MG63 (cell line): ENCODE data around the gene C1orf35. TPM values are rescaled to one million over a fixed set of nuclear protein-coding genes. Genes with fewer than 3 reads are reported as not detected.

ENCODE experiments used
- DNase-seq: peaks from one replicate; pipeline ENCODE4 v3.0.0-alpha.2; 2020
- H3K27me3 ChIP-seq: fragments of 250-450 bp; sonication (Bioruptor Pico); 2 replicates; pipeline ENCODE4 v1.5.1; 2020; ENCODE audit warnings: mild to moderate bottlenecking, moderate library complexity
- H3K36me3 ChIP-seq: fragments of 250-450 bp; sonication (Bioruptor Pico); 2 replicates; pipeline ENCODE4 v1.5.1; 2020; ENCODE audit warnings: mild to moderate bottlenecking, moderate library complexity
- H3K4me3 ChIP-seq: fragments of 250-450 bp; sonication (Bioruptor Pico); 2 replicates; pipeline ENCODE4 v1.5.1; 2020; ENCODE audit warnings: mild to moderate bottlenecking, moderate library complexity
- H3K9me3 ChIP-seq: fragments of 250-450 bp; sonication (Bioruptor Pico); 2 replicates; pipeline ENCODE4 v1.5.1; 2020; ENCODE audit warnings: mild to moderate bottlenecking, moderate library complexity
- total RNA-seq: library from RNA; depleted of rRNA; stranded (reverse); fragments of >200 nt; shearing (Covaris generic); gene quantifications from 2 replicates; pipeline ENCODE4 v1.2.3, GENCODE V29; 2014; ENCODE audit warnings: low replicate concordance; rRNA removed

The C1orf35 gene
- 38.6 and 39.0 TPM in 2 replicates for total RNA-seq

DNA sequence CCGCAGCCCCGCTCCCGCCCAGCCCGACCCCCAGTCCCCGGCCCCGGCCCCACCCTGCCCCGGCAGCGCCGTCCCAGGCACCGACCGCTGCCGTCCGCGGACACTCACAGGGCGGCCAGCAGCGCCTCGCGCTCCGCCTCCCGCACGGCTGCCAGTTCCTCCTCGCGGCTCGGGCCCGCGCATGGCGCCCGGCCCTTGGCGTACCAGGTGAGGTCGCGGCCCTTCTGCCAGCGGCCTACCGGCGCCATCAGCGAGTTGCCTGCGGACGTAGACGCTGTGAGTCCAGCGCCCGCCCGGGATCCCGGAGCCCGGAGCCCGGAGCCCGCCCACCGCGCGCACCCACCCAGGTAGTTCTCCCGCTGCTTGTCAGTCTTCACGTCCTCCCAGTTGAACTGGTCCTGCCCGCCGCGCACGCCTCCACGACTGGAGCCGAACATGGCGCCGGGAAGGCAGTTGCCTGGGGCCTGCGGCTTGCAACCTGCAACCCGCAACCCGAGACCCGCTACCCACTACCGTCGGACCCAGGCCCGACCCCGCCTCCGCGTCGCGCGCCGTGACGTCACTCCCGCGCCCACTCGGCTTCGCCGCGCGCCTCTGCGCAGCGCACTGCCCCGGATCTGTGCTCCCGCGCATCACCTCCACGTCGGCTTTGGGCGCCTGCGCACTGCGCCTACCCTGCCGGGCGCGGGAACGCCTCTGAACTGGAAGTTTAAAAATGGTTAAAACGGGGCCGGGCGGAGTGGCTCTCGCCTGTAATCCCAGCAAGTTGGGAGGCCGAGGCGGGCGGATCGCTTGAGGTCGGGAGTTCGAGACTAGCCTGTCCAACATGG lies at the start of gene C1orf35:
Gene C1orf35 (minus strand): TSS at position 535 of the 830 bp plus-strand sequence. CDS start 98 bp downstream, at position 437.
- peaks cover 53% of the 10 kb centered on the region for H3K36me3 ChIP-seq
- H3K9me3 ChIP-seq: no peaks in the 10 kb centered on the region
- H3K4me3 ChIP-seq: peak within 1 kb of the TSS; percentile 78
- H3K27me3 ChIP-seq: no peaks in the 10 kb centered on the region
- peak; percentile 95 for DNase-seq

GRCh38 chr1:228152918-228153258 lies 49.8 kb upstream of the C1orf35 start:
- DNase-seq: no peak
- Histone ChIP-seq H3K9me3 (no peaks in the 10 kb centered on the region), H3K4me3 (no peak overlapping the region), H3K36me3 (peaks cover 22% of the 10 kb centered on the region), H3K27me3 (no peaks in the 10 kb centered on the region)

DNA sequence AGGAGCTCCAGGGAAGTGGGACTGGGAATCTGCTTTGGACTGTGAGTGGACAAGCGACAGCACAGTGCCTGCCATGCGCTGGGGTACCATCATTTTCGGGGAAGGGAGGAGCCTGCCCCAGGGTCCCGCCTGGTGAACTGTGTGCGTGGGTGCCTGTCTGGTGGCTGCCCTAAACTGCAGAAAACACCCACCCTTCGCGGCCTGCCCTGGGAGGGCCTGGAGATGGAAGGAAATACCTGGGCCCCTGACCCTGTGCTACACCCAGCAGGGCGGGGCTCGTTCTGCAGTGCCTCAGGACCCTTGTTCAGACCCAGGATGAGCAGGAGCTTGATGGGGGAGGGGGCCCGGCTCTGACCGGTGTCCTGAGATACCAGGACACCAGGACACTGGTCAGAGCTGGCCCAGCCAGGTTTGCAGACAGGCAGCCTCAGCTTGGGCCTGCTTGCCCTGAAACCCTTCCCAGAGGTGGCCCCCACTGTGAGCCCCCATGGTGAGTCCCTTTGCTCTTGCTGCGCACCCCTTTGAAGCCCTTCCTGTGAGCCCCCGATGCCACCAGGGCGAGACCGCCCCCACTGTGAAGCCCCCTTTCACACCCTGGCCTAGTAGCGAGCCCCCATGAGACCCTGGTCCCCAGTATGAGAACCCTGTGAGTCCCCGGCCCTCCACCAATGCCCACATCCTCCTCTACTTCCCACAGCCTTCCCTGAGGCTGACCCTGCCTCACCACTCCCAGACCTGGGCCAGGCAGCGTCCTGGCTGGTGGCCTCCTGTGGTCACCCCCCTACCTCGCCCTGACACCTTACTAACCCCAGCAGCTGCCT lies 49.2 kb upstream of the C1orf35 start:
- Histone ChIP-seq H3K27me3 (no peaks in the 10 kb centered on the region), H3K9me3 (no peaks in the 10 kb centered on the region), H3K36me3 (peaks cover 27% of the 10 kb centered on the region), H3K4me3 (no peak overlapping the region)
- no peak for DNase-seq

- H3K4me3 ChIP-seq: no peak overlapping the region
- H3K36me3 ChIP-seq: peaks cover 36% of the 10 kb centered on the region
- H3K9me3 ChIP-seq: no peaks in the 10 kb centered on the region
- no peak for DNase-seq
- H3K27me3 ChIP-seq: no peaks in the 10 kb centered on the region
Observed at GRCh38 chr1:228151180-228151925, 48.2 kb upstream of the C1orf35 start.

DNA sequence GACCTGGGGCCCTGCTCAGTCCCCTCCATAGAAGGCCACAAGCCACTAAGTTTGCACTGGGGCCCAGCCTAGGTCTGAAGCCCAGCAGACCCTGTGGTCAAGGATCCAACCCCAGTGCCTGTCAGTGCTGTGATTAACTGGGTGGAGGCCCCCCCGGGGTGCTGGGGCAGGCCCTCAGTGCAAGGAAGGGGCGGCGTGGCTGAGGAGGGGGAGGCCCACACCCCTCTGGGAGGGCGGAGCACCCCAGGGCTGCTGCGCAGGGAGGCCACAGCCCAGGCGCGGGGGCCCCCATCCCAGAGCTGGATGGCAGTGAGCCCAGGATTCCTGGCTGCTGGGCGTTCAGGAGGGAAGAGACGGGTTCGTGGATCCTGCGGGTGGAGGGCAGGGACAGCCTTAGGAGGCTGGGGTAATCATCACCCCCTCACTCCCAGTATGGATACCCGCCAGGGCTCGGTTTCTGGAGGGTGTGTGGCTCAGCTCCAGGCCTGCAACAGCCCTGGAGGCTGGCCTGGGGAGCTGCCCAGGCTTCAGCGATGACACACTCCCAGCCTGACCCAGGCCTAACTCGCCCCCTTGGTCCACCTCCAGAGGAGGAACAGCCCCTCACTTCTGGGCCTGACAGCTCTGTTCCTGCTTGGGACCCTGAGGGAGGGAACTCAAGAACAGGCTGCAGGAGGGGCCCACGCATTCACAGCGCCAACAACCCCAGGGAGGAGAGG lies 47.5 kb upstream of the C1orf35 start:
- Histone ChIP-seq H3K27me3 (no peaks in the 10 kb centered on the region), H3K36me3 (peaks cover 44% of the 10 kb centered on the region), H3K4me3 (no peak overlapping the region), H3K9me3 (no peaks in the 10 kb centered on the region)
- peak; percentile 89 for DNase-seq

- Histone ChIP-seq H3K27me3 (no peaks in the 10 kb centered on the region), H3K36me3 (peaks cover 47% of the 10 kb centered on the region), H3K9me3 (no peaks in the 10 kb centered on the region), H3K4me3 (no peak overlapping the region)
- DNase-seq: no peak
Observed at GRCh38 chr1:228150120-228150460, 47.0 kb upstream of the C1orf35 start.

DNA sequence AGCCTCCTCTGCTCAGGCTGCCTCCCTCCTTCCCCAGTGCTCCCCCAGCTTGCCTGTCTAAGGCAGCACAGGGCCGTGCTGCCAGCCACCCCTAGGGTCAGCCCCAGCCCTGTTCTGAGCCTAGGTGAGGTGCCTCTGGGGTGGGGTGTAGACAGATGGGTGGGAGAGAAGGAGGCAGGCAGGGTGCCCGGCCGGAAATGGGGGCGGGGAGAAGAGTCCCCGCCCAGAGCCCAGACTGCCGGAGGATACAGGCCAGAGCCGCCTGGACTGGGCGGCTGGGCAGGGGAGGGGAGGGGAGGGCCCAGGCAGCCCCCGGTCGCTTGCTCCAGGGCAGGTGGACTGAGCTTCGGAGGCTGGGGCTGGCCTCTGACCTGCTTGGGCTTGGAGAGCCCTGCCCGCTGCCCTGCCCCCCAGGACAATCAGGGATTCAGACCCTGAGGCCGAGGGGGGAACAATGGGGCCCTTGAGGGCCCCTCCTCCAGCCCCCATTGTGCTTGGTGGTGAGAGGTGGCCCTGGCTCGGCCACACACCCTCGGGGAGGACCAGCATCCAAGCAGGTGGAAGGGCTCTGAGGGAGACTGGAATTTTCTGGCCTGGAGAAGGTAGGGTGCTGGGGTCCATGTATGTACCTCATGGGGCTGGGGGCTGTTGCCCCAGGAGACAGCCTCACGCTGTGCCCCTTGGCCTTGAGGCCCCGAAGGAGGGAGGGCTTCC lies 46.4 kb upstream of the C1orf35 start, which contains the start of gene GJC2:
Gene GJC2 (plus strand): TSS at position 525 of the 714 bp plus-strand sequence. CDS start 7,829 bp downstream, outside the sequence.
- no peak for DNase-seq
- H3K36me3 ChIP-seq: peaks cover 50% of the 10 kb centered on the region
- H3K4me3 ChIP-seq: no peak within 1 kb of the TSS
- H3K27me3 ChIP-seq: no peaks in the 10 kb centered on the region
- H3K9me3 ChIP-seq: no peaks in the 10 kb centered on the region

DNA sequence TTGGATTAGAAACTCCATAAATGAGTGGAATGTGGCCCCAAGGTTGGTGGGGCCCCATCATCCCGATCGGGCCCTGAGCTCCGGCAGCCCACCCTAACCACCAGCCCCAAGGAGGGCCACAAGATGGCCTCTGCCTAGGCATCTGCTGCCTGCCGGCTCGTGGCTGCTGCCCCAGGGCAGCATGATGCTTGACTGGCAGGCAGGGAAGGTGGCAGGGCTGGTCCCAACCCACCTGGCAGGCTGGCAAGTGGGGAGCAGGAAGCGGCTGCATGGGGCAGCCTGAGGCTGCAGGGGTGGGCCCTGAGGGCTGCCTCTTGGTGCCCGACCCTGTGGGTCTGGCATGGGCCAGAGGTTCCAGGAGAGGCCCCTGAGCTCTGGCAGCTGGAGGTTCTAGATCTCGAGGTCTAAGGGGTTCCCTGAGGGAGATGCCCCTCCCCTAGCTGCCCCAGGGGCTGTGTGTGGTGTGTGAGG lies 45.8 kb upstream of the C1orf35 start:
- H3K36me3 ChIP-seq: peaks cover 55% of the 10 kb centered on the region
- DNase-seq: no peak
- no peaks in the 10 kb centered on the region for H3K9me3 ChIP-seq
- no peaks in the 10 kb centered on the region for H3K27me3 ChIP-seq
- H3K4me3 ChIP-seq: no peak overlapping the region

GRCh38 chr1:228148196-228148861 lies 45.2 kb upstream of the C1orf35 start:
- Histone ChIP-seq H3K36me3 (peaks cover 62% of the 10 kb centered on the region), H3K4me3 (no peak overlapping the region), H3K27me3 (no peaks in the 10 kb centered on the region), H3K9me3 (no peaks in the 10 kb centered on the region)
- no peak for DNase-seq

- Histone ChIP-seq H3K4me3 (no peak overlapping the region), H3K9me3 (no peaks in the 10 kb centered on the region), H3K27me3 (no peaks in the 10 kb centered on the region), H3K36me3 (peaks cover 67% of the 10 kb centered on the region)
- no peak for DNase-seq
Observed at GRCh38 chr1:228147768-228148167, 44.6 kb upstream of the C1orf35 start.

DNA sequence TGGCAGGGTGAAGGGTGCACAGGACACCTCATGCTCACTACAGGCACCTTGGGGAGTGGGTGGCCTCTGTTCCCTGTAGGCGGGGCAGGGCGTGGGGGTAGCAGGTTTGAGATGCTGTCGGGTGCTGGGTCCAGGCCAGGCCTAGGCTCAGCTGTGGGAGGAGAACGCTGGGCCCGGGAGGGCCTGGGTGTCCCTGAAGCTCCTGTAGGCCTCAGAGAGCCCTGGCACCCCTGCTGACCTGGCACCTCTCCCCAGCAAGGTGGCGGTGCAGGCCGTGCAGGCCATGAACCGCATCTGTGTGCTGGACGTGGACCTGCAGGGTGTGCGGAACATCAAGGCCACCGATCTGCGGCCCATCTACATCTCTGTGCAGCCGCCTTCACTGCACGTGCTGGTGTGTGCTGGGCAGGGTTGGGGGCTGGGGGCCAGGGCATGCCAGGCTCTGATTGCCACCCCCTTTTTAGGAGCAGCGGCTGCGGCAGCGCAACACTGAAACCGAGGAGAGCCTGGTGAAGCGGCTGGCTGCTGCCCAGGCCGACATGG lies 44.1 kb upstream of the C1orf35 start:
- H3K36me3 ChIP-seq: peaks cover 73% of the 10 kb centered on the region
- H3K4me3 ChIP-seq: no peak overlapping the region
- no peak for DNase-seq
- no peaks in the 10 kb centered on the region for H3K27me3 ChIP-seq
- H3K9me3 ChIP-seq: no peaks in the 10 kb centered on the region

DNA sequence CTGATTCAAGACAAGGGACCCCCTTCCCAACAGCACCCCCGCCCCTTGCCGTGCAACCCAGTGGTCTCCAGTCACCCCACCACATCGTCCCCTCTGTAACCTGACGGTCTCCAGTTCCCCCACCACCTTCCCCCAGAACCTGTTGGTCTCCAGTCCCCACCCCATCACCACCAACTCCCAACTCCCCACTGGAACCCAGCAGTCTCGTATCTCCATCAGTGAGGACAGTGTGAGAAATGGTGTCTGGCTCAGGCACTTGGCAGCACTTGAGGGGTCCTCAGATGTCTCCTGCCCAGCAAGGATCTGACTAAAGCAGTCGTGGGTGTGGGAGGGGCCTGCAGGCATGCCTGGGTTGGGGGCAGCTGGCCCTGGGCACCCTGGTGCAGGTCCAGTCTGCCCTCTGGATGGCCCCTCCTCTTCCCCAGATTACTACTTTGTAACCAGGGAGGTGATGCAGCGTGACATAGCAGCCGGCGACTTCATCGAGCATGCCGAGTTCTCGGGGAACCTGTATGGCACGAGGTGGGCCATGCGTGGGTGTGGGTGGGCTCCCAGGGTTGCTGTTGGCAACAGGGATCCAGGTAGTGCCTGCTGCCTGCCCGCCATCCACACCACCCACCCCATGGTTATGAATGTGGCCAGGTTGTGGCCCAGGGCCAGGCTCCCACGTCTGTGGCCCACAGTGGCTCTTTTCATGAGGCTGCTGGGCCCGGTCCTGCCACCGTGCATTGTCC lies 43.5 kb upstream of the C1orf35 start:
- H3K36me3 ChIP-seq: peaks cover 79% of the 10 kb centered on the region
- H3K27me3 ChIP-seq: no peaks in the 10 kb centered on the region
- H3K4me3 ChIP-seq: no peak overlapping the region
- no peak for DNase-seq
- no peaks in the 10 kb centered on the region for H3K9me3 ChIP-seq

- Histone ChIP-seq H3K4me3 (no peak overlapping the region), H3K36me3 (peaks cover 79% of the 10 kb centered on the region), H3K27me3 (no peaks in the 10 kb centered on the region), H3K9me3 (no peaks in the 10 kb centered on the region)
- no peak for DNase-seq
Observed at GRCh38 chr1:228145463-228146416, 42.6 kb upstream of the C1orf35 start.

DNA sequence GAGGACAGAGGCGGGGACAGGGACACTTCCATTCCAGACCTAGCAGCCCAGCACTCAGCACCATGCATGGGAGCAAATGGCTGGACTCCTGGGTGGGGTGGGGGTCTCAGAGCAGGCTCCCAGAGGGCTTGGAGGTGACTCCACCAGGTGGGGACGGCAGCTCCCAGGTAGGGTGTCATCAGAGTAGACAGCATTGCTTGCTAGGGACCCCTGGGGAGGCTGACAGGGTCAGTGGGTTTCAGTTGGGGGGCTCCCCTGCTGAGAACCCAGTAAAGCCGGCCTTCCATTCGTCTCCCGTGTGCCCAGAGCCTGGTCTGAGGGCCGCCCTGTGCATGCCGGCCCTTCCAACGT lies 41.8 kb upstream of the C1orf35 start:
- H3K27me3 ChIP-seq: no peaks in the 10 kb centered on the region
- no peak for DNase-seq
- no peaks in the 10 kb centered on the region for H3K9me3 ChIP-seq
- peaks cover 78% of the 10 kb centered on the region for H3K36me3 ChIP-seq
- H3K4me3 ChIP-seq: no peak overlapping the region
